ENCODE results near the gene GLUL. TPM values are rescaled to one million over a fixed set of nuclear protein-coding genes. Genes with fewer than 3 reads are reported as not detected.
"Not testable (repeated sequence)": the region's sequence is repeated elsewhere in the genome, so short reads cannot be mapped to it uniquely, and the experiment has no call there.

Gene GLUL
- total RNA-seq, 1 donor: 417 TPM

GRCh38 chr1:182385885-182386853, 5.4 kb downstream of the GLUL start:
- Histone ChIP-seq H3K4me1 (ENCODE audit: insufficient read depth, low read length) (peaks cover 18% of the 10 kb centered on the region), H3K27me3 (ENCODE audit: insufficient read depth, low read length) (no peaks in the 10 kb centered on the region), H3K4me3 (ENCODE audit: low read length) (no peak overlapping the region), H3K9me3 (ENCODE audit: low read depth, low read length) (no peaks in the 10 kb centered on the region)

- Histone ChIP-seq H3K4me3 (ENCODE audit: low read length) (no peak overlapping the region), H3K9me3 (ENCODE audit: low read depth, low read length) (no peaks in the 10 kb centered on the region), H3K27me3 (ENCODE audit: insufficient read depth, low read length) (no peaks in the 10 kb centered on the region), H3K4me1 (ENCODE audit: insufficient read depth, low read length) (peaks cover 19% of the 10 kb centered on the region)
These were observed 7.1 kb downstream of the GLUL start for GRCh38 chr1:182384387-182384960.

- H3K27me3 ChIP-seq (ENCODE audit: insufficient read depth, low read length): no peaks in the 10 kb centered on the region
- H3K4me3 ChIP-seq (ENCODE audit: low read length): no peak overlapping the region
- no peaks in the 10 kb centered on the region for H3K9me3 ChIP-seq (ENCODE audit: low read depth, low read length)
These were observed 7.7 kb downstream of the GLUL start for GRCh38 chr1:182383934-182384333.

GRCh38 chr1:182383037-182383661, 8.4 kb downstream of the GLUL start:
- Histone ChIP-seq H3K4me3 (ENCODE audit: low read length) (no peak overlapping the region), H3K9me3 (ENCODE audit: low read depth, low read length) (no peaks in the 10 kb centered on the region), H3K27me3 (ENCODE audit: insufficient read depth, low read length) (no peaks in the 10 kb centered on the region), H3K4me1 (ENCODE audit: insufficient read depth, low read length) (peaks cover 9% of the 10 kb centered on the region)

More at GRCh38 chr1:182383934-182384333, 7.7 kb downstream of the GLUL start:
- H3K4me1 ChIP-seq (ENCODE audit: insufficient read depth, low read length): peaks cover 15% of the 10 kb centered on the region

GRCh38 chr1:182381962-182382819, 9.4 kb downstream of the GLUL start:
- H3K9me3 ChIP-seq (ENCODE audit: low read depth, low read length): no peaks in the 10 kb centered on the region
- H3K4me1 ChIP-seq (ENCODE audit: insufficient read depth, low read length): peaks cover 9% of the 10 kb centered on the region
- H3K27me3 ChIP-seq (ENCODE audit: insufficient read depth, low read length): no peaks in the 10 kb centered on the region
- H3K4me3 ChIP-seq (ENCODE audit: low read length): no peak overlapping the region

GRCh38 chr1:182380199-182380598, 11.4 kb downstream of the GLUL start:
- H3K9me3 ChIP-seq (ENCODE audit: low read depth, low read length): no peaks in the 10 kb centered on the region
- H3K4me3 ChIP-seq (ENCODE audit: low read length): no peak overlapping the region
- H3K4me1 ChIP-seq (ENCODE audit: insufficient read depth, low read length): peaks cover 9% of the 10 kb centered on the region
- H3K27me3 ChIP-seq (ENCODE audit: insufficient read depth, low read length): no peaks in the 10 kb centered on the region

- not testable (repeated sequence) for H3K4me1 ChIP-seq (ENCODE audit: insufficient read depth, low read length); H3K9me3 ChIP-seq (ENCODE audit: low read depth, low read length); H3K4me3 ChIP-seq (ENCODE audit: low read length); H3K27me3 ChIP-seq (ENCODE audit: insufficient read depth, low read length)
These were observed 11.8 kb downstream of the GLUL start for GRCh38 chr1:182379781-182380180.

- Histone ChIP-seq H3K4me1 (ENCODE audit: insufficient read depth, low read length) (peaks cover 9% of the 10 kb centered on the region), H3K9me3 (ENCODE audit: low read depth, low read length) (no peaks in the 10 kb centered on the region), H3K4me3 (ENCODE audit: low read length) (no peak overlapping the region), H3K27me3 (ENCODE audit: insufficient read depth, low read length) (no peaks in the 10 kb centered on the region)
These were observed 14.5 kb downstream of the GLUL start for GRCh38 chr1:182376936-182377574.

GRCh38 chr1:182374101-182374834, 17.3 kb downstream of the GLUL start:
- no peaks in the 10 kb centered on the region for H3K27me3 ChIP-seq (ENCODE audit: insufficient read depth, low read length)
- H3K9me3 ChIP-seq (ENCODE audit: low read depth, low read length): no peaks in the 10 kb centered on the region
- H3K4me1 ChIP-seq (ENCODE audit: insufficient read depth, low read length): no peaks in the 10 kb centered on the region
- H3K4me3 ChIP-seq (ENCODE audit: low read length): no peak overlapping the region

GRCh38 chr1:182370532-182370931, 21.1 kb downstream of the GLUL start:
- H3K27me3 ChIP-seq (ENCODE audit: insufficient read depth, low read length): no peaks in the 10 kb centered on the region
- H3K4me3 ChIP-seq (ENCODE audit: low read length): no peak overlapping the region
- no peaks in the 10 kb centered on the region for H3K9me3 ChIP-seq (ENCODE audit: low read depth, low read length)
- H3K4me1 ChIP-seq (ENCODE audit: insufficient read depth, low read length): no peaks in the 10 kb centered on the region

GRCh38 chr1:182368903-182369302, 22.7 kb downstream of the GLUL start:
- Histone ChIP-seq H3K9me3 (ENCODE audit: low read depth, low read length) (no peaks in the 10 kb centered on the region), H3K4me3 (ENCODE audit: low read length) (no peak overlapping the region), H3K27me3 (ENCODE audit: insufficient read depth, low read length) (no peaks in the 10 kb centered on the region), H3K4me1 (ENCODE audit: insufficient read depth, low read length) (no peaks in the 10 kb centered on the region)

GRCh38 chr1:182368358-182368757, 23.2 kb downstream of the GLUL start:
- Histone ChIP-seq H3K4me3 (ENCODE audit: low read length) (no peak overlapping the region), H3K4me1 (ENCODE audit: insufficient read depth, low read length) (no peaks in the 10 kb centered on the region), H3K27me3 (ENCODE audit: insufficient read depth, low read length) (no peaks in the 10 kb centered on the region), H3K9me3 (ENCODE audit: low read depth, low read length) (no peaks in the 10 kb centered on the region)

GRCh38 chr1:182367926-182368325, 23.7 kb downstream of the GLUL start:
- H3K4me1 ChIP-seq (ENCODE audit: insufficient read depth, low read length): no peaks in the 10 kb centered on the region
- H3K27me3 ChIP-seq (ENCODE audit: insufficient read depth, low read length): no peaks in the 10 kb centered on the region
- no peaks in the 10 kb centered on the region for H3K9me3 ChIP-seq (ENCODE audit: low read depth, low read length)
- H3K4me3 ChIP-seq (ENCODE audit: low read length): no peak overlapping the region

GRCh38 chr1:182366596-182366995, 25.0 kb downstream of the GLUL start:
- no peaks in the 10 kb centered on the region for H3K9me3 ChIP-seq (ENCODE audit: low read depth, low read length)
- no peaks in the 10 kb centered on the region for H3K27me3 ChIP-seq (ENCODE audit: insufficient read depth, low read length)
- no peaks in the 10 kb centered on the region for H3K4me1 ChIP-seq (ENCODE audit: insufficient read depth, low read length)
- no peak overlapping the region for H3K4me3 ChIP-seq (ENCODE audit: low read length)
